Right ventricle myocardium superior (tissue), 1 donor: ENCODE data around the gene NINJ1. TPM values are rescaled to one million over a fixed set of nuclear protein-coding genes. Genes with fewer than 3 reads are reported as not detected.
A peak's percentile ranks its signal among the peaks of the same experiment; 100 is the strongest.
"Not testable (repeated sequence)": the region's sequence is repeated elsewhere in the genome, so short reads cannot be mapped to it uniquely, and the experiment has no call there.

Experiments
- ATAC-seq: fragments of 200-7000 bp; cut with Tn5 transposase; one replicate; pipeline ENCODE4 v1.9.1; 2020; ENCODE audit warnings: mild to moderate bottlenecking; ENCODE audit not compliant: poor library complexity
- DNase-seq: peaks from one replicate; pipeline ENCODE4 v3.0.0-alpha.2; 2020
- intact Hi-C: fragments of 100-400 bp; cut with DNase I; formaldehyde crosslinking; loops from one replicate; pipeline ENCODE4 v1.11.2; 2022
- total RNA-seq: library from RNA; stranded (reverse); fragmentation: NEBNext Ultra II Directional; extraction: Animal tissue kit (Norgen Biotek cat#: 25700); gene quantifications from one replicate; pipeline ENCODE4 v1.2.1, GENCODE V29; 2021
- donor health status: DM: no; HTN: yes; CAD: no; lungs with severe emphysema.

The NINJ1 gene
- total RNA-seq, 1 donor from 2014 or later = 49.2 TPM

GRCh38 chr9:93112116-93112863 lies 21.8 kb downstream of the NINJ1 start:
- ATAC-seq (no peak), DNase-seq (peak; percentile 43)
- intact Hi-C loops = no loop called here

- DNase-seq (peak; percentile 45), ATAC-seq (no peak)
- intact Hi-C loops = no loop called here
Observed at GRCh38 chr9:93111371-93112115, 22.5 kb downstream of the NINJ1 start.

GRCh38 chr9:93111001-93111370 lies 23.1 kb downstream of the NINJ1 start:
- DNase-seq = peak; percentile 33
- intact Hi-C loops = no loop called here

GRCh38 chr9:93110311-93110855 lies 23.7 kb downstream of the NINJ1 start:
- DNase-seq = peak; percentile 40

More at GRCh38 chr9:93111001-93111370, 23.1 kb downstream of the NINJ1 start:
- ATAC-seq = no peak

GRCh38 chr9:93108291-93109041 lies 25.6 kb downstream of the NINJ1 start:
- DNase-seq = peak; percentile 35
- no peak for ATAC-seq

More at GRCh38 chr9:93110311-93110855, 23.7 kb downstream of the NINJ1 start:
- no peak for ATAC-seq
- intact Hi-C loops = no loop called here

GRCh38 chr9:93107825-93108161 lies 26.3 kb downstream of the NINJ1 start:
- intact Hi-C loops = loop anchor here (5.0 kb wide), 1 partner anchor 195 kb away; no protein-coding TSS in a partner anchor
- DNase-seq = no peak
- no peak for ATAC-seq

More at GRCh38 chr9:93108291-93109041, 25.6 kb downstream of the NINJ1 start:
- intact Hi-C loops = loop anchor here (5.0 kb wide), 1 partner anchor 194 kb away; no protein-coding TSS in a partner anchor

GRCh38 chr9:93107151-93107824 lies 26.8 kb downstream of the NINJ1 start:
- DNase-seq (peak; percentile 27), ATAC-seq (no peak)
- intact Hi-C loops = loop anchor here (5.0 kb wide), 1 partner anchor 195 kb away; no protein-coding TSS in a partner anchor

- intact Hi-C loops = loop anchor here (5.0 kb wide), 1 partner anchor 197 kb away; no protein-coding TSS in a partner anchor
- DNase-seq (no peak), ATAC-seq (no peak)
Observed at GRCh38 chr9:93105620-93106019, 28.4 kb downstream of the NINJ1 start.

- ATAC-seq, DNase-seq, intact Hi-C loops: not testable (repeated sequence)
Observed at GRCh38 chr9:93101086-93101485, 33.0 kb downstream of the NINJ1 start.

GRCh38 chr9:93100276-93100636 lies 33.8 kb downstream of the NINJ1 start:
- DNase-seq (no peak), ATAC-seq (no peak)
- intact Hi-C loops = no loop called here

- intact Hi-C loops = no loop called here
- no peak for DNase-seq
- ATAC-seq = no peak
Observed at GRCh38 chr9:93099551-93100275, 34.3 kb downstream of the NINJ1 start.

- intact Hi-C loops = no loop called here
- DNase-seq (peak; percentile 94), ATAC-seq (peak; percentile 24)
Observed at GRCh38 chr9:93098236-93098946, 35.7 kb downstream of the NINJ1 start.

GRCh38 chr9:93097511-93098201 lies 36.4 kb downstream of the NINJ1 start:
- no peak for ATAC-seq
- intact Hi-C loops = no loop called here
- no peak for DNase-seq

- no peak for DNase-seq
- intact Hi-C loops = no loop called here
- no peak for ATAC-seq
Observed at GRCh38 chr9:93096811-93097382, 37.2 kb downstream of the NINJ1 start.

- peak; percentile 6 for ATAC-seq
- intact Hi-C loops = no loop called here
- peak; percentile 76 for DNase-seq
Observed at GRCh38 chr9:93096131-93096802, 37.8 kb downstream of the NINJ1 start, which contains the start of gene CARD19. CARD19 (plus strand) TSS chr9:93096217; CDS start chr9:93096346, 129 bp downstream.
